Retina (tissue), 1 donor: Measurements from ENCODE around the gene AGO1.
A peak's percentile ranks its signal among the peaks of the same experiment; 100 is the strongest.
"Not testable (repeated sequence)": the region's sequence is repeated elsewhere in the genome, so short reads cannot be mapped to it uniquely, and the experiment has no call there.

ENCODE experiments used
- DNase-seq: peaks from one replicate; pipeline ENCODE4 v3.0.0-alpha.2; 2016

The AGO1 gene

DNA sequence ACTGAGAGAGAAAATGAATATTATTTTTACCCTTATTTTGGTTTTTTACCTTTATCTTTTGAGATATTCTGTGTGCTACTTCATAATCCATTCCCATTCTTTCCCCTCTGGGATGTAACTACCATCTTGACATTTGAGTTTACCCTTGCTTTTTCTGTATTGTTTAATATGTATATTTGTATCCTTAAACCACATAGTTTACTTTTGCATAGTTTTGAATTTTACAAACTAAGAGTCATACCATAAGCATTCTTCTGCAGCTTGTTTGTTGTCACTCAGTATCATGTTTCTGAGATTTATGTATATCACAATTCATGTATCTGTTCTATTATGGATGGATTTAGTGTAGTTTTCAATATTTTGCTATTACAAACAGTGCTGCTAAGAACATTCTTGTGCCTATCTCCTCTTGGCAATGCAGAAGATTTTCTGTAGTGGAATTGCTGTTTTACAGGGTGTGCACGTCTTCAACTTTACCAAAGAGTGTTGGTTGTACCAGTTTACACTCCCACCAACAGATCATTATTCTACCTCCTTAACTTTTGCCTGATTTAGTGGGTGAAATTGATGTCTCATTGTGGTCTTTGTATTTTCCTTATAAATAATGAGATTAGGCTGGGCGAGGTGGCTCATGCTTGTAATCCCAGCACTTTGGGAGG lies 12.2 kb upstream of the AGO1 start:
- DNase-seq: no peak

DNA sequence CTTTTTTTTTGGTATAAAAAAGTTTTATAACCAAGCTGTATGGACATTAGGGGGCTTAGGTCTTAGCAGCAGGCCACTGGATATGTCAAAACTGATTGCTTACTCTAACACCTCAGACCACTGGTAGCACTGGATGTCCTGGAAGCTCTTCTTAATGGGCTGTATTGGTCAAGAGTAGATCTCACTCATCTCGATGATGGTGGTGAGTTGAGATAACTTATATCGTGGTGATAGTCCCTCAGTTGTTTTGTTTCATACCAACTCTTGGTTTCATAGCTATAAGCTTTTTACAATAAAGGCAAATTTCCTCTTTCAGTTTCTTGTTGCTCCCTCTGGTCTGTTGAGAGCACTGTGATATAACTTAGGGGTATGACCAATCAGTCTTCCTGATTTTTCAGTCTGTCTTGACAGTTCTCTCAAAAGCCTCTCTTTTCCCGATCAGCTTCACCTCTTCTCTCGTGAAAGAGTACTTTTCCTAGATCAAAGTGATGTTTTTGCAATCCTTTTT lies 9.7 kb upstream of the AGO1 start:
- no peak for DNase-seq

DNA sequence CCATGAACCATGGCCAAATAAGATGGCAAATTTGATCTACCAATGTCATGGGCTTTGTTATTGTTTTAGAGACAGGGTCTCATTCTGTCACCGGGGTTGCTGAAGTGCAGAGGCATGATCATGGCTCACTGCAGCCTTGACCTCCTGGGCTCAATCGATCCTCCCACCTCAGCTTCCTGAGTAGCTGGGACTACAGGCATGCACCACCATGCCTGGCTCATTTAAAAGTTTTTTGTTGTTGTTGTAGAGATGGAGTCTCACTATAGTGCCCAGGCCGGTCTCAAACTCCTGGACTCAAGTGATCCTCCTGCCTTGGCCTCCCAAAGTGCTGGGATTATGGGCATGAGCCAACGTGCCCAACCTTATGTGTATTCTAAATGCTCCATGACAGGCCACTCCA lies 8.9 kb upstream of the AGO1 start:
- DNase-seq: not testable (repeated sequence)

DNA sequence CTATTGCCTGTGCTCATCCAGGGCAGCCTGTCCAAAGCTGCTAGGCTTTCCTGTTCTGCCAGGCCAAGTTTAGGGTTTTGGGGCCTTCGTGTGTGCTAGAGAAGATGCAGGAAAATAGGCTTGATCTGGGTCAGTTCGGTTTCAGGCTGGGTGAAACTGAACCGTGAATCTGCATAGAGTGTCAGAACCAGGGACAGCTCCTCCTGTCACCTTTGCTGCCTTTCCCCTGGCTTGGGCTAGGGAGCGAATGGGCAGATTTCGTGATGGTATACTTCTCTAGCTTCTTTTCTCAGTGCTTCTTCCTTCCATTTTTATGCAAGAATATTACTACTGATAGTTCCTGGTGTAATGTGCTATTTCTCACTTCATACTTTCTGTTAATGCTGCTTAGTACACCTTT lies 6.0 kb upstream of the AGO1 start:
- DNase-seq: no peak

DNA sequence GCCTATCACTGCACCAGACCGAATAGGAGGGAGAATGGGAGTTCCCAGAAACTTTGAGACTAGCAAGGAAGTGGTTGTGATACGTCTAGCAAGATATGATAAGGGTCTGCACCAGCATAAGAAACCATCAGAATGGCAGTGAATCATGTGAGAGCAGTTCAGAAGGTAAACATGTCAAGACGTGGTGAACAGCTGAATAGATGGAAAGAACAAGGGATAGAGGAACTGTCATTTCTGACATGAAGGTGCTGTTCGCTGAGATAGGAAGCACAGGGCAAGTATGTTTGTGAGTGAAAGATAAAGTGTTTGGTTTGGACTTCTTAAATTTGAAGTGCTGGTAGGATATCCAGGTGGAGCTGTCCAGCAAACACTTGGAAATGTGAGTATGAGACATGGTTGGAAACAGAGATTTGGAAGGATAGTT lies 1.1 kb upstream of the AGO1 start:
- DNase-seq: no peak

DNA sequence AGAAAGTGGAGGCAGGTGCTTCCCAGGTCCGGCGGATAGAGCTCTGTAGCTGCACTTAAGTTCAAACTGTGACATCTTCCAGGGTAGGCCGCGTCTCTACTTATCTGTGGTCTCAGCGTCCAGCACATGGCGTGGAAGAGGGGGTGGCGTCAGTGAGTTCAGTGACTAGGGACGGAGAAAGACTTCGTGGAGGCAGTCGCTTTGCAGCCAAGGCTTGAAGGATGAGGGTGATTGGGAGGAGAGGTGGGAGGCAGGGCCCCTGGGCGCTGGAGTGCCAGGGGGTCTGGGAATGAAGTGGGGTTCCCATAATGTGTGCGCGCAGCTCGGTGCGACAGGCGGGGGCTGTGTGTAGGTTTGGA lies 444 bp upstream of the AGO1 start:
- no peak for DNase-seq

DNA sequence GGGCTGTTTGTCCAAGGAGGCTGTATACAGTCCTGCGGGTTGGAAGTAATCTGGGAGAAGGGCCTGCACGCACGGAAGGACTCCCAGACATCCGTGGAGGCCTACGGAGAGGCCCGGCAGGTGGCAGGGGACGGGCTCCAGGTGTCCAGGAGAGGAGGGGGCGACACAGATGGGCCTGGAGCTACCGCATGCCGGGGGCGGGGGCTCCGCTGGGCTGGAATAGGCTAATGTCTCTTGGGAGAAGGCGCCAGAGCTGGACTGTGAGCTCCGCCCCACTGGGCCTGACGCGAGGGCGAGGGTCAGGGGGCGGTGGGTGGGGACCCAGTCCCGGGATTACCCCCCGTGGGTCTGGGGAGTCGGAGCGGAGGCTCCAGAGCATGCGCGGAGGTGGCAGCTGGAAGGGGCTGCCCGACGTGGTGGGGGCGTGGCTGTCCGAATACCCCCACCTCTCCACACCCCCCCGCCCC lies 659 bp downstream of the AGO1 start:
- no peak for DNase-seq

DNA sequence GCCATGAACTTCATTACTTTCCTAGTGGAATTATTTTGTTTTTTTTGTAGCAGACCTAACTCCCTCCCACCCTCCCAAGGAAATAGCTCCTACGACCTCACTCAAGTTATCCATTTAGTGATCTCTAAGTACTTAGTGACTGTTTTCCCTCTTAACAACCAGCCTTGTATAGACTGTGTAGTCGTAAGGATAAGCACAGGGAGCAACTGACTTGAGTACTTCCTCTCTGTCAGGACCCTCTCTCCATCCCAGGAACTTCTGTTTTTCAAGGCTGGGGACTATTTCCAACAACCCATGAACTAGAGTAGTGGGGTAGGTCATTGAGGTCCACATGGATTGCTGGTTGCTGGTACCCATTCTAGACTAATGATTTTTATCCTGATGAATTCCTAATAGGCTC lies 1.9 kb downstream of the AGO1 start:
- no peak for DNase-seq

DNA sequence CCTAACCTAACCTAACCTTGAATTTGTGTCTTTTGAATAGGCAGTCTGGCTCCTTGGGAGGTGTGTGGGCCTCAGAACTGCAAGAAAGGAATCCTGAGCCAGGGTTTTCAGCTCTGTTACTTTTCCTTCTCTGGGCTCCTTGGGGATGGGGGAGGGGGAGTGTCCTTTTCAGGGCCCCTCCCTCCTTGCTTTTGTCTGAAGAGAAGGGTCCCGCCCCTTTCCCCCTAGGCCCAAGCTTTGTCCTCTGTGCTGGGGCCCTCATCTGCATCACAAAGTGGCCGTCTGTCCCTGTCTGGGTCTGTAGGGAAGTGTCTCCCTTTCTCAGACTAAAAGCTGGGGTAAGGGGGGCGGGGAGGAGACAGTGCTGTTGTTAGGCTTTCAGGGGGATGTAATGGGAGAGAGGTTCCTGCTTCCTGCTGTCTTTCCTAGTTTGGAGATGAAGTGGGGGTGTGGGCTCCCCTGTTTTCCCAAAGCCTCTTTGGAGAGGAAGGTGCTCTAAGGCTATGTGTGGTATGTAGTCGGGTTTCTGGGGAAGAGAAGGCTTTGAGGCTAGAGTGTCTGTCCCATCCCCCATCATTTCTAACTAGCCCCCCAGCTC lies 3.1 kb downstream of the AGO1 start:
- DNase-seq: peak; percentile 78

DNA sequence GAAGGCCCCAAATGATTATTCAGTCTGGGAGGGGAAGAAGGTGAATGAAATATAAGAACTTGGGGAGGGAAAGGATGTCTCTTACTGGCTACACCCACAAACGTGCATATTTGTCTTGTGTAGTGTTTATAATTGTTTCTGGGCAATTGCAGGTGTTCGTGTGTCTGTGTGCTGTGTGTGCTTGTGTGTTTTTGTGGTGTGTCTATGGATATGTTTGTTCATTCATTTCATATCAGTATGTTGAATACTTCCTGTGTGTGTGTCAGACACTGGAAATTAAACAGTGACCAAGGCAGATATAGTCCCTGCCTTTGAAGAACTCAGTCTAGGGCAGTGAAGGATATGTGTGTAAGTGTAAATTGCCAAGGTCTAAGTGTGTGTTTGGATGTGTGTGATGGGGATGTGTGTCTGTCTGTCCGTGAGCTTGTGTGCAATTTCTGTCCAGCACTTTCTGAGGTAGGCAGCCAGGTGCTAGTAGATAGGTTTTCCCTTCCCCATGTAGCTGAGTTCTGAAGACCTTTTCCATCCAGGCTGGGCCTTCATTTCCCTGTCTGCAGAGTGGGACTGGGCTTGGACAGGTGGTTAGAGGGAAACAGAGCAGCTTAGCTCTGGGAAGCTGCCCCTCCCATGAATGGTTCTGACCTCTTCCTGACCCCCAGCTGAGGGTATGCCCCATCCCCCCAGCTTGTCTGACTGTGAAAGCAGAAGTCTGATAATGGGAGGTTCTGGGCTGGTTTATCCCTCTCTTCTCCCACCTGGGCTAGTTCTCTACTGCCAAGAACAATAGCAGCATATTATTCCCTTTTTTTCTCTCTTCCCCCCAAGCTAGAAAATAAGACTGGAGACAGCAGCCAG lies 3.8 kb downstream of the AGO1 start:
- peak; percentile 61 for DNase-seq

DNA sequence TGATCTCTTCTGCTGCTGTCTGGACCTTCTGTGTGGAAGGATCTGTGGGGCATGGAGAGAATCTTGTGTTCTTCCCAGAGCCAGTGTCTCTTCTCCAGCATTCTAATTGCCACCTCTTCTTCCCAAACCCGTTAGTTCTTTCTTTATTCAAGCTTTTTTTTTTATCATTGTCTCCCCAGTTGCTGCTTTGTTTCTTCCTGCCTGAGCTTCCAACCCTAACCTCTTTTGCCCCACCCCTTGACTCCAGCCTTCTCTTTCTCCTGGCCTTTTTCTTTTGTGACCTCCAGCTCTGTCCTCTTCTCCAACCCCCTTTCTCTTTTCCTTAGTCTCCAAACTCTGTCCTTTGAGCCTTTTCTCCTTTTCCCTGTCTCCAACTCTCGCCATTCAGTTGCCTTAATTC lies 4.5 kb downstream of the AGO1 start:
- DNase-seq: no peak

DNA sequence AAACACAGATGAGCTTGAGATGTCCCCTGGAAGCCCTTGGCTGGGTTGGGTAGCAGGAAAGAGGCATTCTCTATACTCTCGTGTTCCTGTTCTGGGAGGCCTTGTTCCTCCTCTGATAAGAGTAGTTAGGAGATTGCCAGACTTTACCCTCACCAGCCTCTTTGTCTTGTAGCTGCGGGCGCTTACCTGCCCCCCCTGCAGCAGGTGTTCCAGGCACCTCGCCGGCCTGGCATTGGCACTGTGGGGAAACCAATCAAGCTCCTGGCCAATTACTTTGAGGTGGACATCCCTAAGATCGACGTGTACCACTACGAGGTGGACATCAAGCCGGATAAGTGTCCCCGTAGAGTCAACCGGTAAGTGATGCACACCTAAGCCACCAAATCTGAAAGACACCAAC lies 5.2 kb downstream of the AGO1 start:
- DNase-seq: no peak

DNA sequence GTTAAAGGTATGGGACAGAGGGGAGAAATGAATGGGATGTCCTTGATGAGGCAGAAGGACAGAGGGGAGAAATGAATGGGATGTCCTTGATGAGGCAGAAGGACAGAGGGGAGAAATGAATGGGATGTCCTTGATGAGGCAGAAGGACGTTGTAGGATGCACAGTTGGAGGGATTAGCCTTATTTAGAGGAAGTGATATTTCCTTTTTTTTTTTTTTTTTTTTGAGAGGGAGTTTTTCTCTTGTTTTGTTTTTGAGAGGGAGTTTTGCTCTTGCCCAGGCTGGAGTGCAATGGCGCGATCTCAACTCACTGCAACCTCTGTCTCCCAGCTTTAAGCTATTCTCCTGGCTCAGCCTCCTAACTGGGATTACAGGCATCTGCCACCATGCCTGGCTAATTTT lies 6.0 kb downstream of the AGO1 start:
- DNase-seq: not testable (repeated sequence)

DNA sequence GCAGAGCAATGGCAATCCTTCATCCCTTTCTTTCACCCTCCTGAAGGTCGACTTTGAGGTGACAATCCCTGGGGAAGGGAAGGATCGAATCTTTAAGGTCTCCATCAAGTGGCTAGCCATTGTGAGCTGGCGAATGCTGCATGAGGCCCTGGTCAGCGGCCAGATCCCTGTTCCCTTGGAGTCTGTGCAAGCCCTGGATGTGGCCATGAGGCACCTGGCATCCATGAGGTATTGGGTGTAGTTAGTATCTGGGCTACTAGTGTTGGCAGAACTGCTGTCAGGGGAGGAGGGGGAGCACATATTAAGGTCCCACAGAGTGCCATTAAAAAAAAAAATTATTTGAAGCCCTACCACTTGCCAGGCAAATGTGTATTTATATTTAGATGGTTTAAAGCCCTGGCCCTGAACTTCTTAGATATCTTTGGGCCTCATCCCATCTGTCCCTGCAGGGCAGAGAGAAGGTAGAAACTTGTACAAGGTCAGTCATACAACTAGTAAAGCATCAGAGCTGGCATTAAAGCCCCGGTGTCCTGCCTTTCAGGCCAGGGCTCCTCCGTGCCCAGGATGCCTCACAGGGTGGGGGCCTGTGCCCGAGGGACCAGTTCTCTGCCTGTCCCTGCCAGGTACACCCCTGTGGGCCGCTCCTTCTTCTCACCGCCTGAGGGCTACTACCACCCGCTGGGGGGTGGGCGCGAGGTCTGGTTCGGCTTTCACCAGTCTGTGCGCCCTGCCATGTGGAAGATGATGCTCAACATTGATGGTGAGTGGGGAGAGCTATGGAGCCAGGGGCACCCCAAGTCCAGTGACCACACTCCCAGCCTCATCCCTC lies 10.3 kb downstream of the AGO1 start:
- DNase-seq: no peak

DNA sequence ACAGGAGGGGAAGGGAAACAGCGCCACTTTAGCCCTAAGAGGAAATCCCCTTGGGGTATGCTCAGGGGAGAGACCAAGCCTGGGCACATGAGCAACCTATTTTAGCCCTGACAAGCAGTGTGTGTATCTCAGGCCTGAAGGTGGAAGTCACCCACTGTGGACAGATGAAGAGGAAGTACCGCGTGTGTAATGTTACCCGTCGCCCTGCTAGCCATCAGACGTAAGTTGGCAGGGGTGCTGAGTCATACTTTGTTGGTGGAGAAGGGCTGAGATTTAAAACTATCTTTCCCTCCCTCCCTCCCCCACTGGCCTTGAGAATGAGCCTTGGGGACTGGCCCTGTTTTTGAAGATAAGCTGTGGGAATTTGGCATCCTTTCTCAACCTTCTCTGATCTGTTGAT lies 11.2 kb downstream of the AGO1 start:
- no peak for DNase-seq

DNA sequence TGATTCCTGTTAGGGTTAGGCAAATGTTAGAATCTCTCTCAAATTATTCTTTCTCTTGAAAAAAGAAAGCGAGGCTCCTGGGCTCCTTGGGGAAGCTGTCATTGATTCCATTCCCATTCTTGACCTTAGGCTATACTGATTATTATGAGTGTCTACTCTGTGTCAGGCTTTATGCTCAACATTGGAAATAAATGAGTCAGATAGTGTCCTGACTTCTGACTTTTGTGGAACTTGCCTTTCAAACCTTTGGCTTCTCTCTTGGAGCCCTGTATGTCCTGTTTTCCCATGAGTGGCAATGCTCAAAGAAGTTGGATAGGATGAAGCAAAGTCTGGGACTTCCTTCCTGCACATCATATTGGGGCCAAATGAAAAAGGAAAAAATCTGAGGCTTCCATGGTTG lies 11.6 kb downstream of the AGO1 start:
- no peak for DNase-seq

DNA sequence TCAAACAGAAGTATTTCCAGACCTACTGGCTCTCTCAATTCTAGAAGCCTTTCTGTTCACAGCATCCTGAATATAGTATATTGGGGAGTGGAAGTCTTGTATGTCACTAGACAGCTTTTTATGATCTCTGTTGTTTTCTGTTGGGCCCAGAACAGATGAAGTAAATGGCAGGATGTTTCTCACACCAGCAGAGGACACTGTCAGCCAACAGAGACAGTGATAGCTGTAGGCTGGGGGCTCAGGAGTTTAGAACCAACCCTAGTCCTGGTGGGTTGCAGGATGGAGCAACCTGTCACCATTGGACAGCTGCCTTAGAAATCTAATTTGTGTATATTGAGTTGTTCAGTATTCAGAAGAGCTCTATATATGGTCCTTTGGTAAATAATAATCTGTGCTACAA lies 16.9 kb downstream of the AGO1 start:
- DNase-seq: no peak

DNA sequence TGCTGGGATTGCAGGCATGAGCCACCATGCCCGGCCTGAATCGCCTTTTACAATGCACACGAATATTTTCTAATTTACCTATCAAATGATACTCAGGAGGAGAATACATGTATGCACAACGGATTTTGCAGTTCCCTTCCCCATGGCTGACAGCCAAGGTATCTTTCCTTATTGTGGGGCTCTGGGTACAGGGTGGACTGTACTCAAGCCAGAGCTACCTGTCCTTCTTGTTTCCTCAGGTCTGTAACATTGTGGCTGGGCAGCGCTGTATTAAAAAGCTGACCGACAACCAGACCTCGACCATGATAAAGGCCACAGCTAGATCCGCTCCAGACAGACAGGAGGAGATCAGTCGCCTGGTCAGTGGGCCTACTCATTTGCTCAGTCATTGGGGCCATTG lies 18.2 kb downstream of the AGO1 start:
- no peak for DNase-seq

DNA sequence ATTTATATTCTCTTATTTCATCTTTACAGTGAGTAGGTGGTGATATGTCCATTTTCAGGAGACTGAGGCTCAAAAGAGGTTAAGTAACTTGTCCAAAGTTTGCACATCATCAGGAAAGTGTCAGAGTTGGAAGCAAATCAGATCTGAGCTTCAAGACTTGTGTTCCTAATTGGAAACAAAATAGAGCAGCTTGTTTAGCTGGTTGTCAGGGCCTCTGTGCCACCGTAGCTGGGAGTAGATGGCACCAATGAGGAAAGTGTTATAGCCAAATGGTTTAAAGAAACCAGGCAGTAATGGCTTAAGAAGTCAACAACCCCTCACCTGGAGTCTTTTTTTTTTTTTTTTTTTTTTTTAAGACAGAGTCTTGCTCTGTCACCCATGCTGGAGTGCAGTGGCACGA lies 19.7 kb downstream of the AGO1 start:
- no peak for DNase-seq

DNA sequence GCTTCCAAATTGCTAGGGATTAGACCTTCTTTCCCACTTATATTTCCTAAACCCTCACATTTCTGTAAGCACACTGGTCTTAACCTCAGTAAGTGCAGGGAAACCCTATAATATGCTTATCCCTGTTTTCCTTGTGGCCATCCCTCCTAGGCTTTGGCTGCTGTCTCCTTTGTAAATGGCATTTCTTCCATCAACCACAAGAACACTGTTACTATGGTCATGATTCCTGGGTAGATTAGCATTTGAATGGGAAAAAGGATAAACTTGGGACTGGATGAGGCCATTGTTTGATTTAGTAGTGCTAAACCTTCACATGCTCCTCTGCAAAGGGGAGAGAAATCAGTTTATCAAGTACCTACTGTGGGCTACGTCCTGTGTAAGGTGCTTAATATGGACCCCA lies 31.7 kb downstream of the AGO1 start:
- DNase-seq: no peak

DNA sequence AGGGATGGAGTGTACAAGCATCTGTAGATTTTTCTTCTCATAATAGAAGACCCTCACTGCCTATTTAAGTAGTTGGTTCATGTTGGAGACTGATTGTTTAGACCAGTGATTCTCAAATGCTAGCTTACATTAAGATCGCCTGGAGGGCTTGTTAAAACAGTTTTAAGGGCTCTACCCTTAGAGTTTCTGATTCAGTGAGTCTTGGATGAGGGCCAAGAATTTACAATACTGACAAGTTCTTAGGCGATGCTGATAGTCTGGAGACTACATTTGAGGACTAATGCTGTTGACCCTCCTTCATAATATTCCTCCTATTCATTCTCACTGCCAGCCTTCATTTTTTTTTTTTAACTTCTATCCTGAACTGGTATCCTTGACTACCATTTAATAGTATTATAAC lies 32.7 kb downstream of the AGO1 start:
- no peak for DNase-seq

DNA sequence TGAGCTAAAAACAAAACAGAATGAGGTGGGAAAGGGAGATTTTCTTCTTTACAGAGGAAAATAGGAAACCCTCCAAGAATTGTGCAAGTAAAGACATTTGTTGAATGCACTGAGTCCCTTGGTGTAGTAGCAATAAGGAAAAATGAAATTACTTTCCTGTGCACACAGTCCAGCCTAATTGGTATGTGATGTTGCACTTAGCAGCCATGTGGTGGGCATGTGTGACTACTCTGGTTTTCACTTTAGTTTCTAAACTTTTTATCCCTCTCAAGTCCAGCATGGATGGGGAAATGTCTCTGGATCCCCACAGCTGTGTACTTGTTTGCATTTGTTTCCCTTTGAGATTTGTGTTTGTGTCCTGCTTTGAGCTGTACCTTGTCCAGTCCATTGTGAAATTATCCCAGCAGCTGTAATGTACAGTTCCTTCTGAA lies 40.8 kb downstream of the AGO1 start:
- DNase-seq: no peak

DNA sequence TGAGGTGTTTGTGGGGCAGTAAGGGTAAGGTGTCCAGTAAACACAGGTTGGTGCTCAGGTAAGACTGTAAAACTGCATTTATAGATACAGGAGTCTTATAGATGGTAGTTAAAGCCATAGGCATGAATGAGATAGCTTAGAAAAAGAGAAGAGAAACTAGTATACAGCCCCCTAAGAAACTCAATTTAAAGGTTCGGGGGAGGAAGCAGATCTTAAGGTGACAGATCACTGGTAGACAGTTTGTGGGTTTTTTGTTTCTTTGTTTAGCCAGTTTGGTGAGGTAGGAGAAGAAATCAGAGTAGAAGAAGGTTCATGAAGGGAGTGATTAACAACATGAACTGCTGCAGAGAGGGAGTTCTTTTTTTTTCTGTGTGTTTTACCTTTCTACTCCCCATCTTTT lies 41.8 kb downstream of the AGO1 start:
- DNase-seq: no peak
